ENCODE results near the gene GJA8.
"Not testable (repeated sequence)": the region's sequence is repeated elsewhere in the genome, so short reads cannot be mapped to it uniquely, and the experiment has no call there.

Gene GJA8

DNA sequence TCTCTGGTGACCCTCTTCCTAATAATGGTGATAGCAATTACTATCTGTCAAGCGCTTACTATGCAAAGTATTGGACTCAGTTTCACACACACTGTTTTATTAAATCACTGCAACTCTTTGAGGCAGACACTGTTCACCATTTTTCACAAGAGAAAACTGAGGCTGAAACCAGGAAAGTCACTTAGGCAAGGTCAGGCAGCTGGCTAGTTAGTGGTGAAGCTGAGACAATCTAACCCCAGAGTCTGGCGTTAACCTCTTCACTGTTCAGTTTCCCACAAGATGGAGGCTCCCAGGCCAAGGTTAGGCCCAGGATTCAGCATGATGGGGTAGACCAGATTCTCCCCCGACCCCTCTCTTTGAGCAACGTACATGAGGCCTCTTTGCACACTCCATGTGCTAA lies 4.8 kb upstream of the GJA8 start:
- H3K36me3 Mint-ChIP-seq: no peaks in the 10 kb centered on the region
- ATAC-seq (replicated peaks): no peak
- H3K4me1 Mint-ChIP-seq: no peaks in the 10 kb centered on the region
- H3K27ac Mint-ChIP-seq: no peak overlapping the region
- H3K9me3 Mint-ChIP-seq: no peaks in the 10 kb centered on the region
- DNase-seq: no peak
- peaks cover 9 to 12% of the 10 kb centered on the region in 2 donors for H3K27me3 Mint-ChIP-seq
- H3K4me3 Mint-ChIP-seq: no peak overlapping the region

DNA sequence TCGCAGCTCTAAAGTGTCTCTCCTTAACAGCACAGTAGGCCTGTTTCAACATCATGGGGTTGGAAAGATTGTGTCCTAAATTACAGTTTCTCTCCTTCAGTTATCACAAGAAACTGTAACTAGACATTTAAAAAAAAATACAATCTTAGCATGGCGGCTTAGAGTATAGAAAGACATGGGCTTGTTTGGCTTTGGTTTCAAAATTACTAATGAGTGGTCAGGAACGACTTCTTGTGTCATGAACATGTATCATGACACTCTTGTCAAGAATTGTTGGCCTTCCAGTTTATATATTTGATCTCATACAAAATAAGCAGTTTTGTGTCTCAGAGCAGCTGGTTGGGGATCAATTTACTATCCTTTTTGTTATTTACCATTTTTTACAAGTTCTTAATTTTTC lies 2.1 kb downstream of the GJA8 start:
- ATAC-seq (replicated peaks) (no peak), DNase-seq (no peak)
- no peak overlapping the region for H3K4me3 Mint-ChIP-seq
- H3K27ac Mint-ChIP-seq: no peak overlapping the region
- H3K36me3 Mint-ChIP-seq: no peaks in the 10 kb centered on the region
- H3K9me3 Mint-ChIP-seq: no peaks in the 10 kb centered on the region
- H3K27me3 Mint-ChIP-seq: peaks cover 16 to 20% of the 10 kb centered on the region in 2 donors
- no peaks in the 10 kb centered on the region for H3K4me1 Mint-ChIP-seq

DNA sequence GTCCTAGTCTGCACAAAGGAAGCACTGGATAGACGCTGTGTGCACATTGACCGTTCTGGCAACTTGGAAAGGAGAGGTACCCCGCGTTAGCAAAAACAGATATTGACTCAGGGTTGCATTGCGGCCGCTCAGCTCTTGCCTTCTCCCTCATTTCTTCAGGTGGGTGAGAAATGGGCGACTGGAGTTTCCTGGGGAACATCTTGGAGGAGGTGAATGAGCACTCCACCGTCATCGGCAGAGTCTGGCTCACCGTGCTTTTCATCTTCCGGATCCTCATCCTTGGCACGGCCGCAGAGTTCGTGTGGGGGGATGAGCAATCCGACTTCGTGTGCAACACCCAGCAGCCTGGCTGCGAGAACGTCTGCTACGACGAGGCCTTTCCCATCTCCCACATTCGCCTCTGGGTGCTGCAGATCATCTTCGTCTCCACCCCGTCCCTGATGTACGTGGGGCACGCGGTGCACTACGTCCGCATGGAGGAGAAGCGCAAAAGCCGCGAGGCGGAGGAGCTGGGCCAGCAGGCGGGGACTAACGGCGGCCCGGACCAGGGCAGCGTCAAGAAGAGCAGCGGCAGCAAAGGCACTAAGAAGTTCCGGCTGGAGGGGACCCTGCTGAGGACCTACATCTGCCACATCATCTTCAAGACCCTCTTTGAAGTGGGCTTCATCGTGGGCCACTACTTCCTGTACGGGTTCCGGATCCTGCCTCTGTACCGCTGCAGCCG lies 5.4 kb downstream of the GJA8 start:
- Mint-ChIP-seq H3K27me3 (peaks cover 14 to 23% of the 10 kb centered on the region in 2 donors), H3K4me1 (no peaks in the 10 kb centered on the region), H3K36me3 (no peaks in the 10 kb centered on the region), H3K9me3 (no peaks in the 10 kb centered on the region), H3K27ac (no peak overlapping the region), H3K4me3 (no peak overlapping the region)
- DNase-seq (no peak), ATAC-seq (replicated peaks) (no peak)

DNA sequence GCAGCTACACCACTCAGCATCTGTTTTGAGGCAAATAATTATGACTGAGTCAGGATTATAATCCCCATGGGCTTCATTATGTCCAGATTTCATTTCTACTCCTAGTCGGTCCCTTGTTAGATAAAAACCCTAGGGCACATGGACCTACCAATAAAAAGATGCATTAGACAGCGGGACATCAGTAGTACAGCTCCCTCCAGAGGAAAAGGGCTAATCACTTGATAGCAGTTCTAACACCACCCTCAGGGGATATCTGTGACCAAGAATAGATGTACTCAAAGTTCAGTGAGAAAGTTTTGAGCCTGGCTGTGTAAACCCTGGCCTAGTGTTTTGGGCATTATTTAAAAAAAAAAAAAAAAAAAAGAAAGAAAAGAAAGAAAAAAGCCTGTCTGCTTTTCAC lies 10.0 kb downstream of the GJA8 start:
- no peak overlapping the region for H3K27ac Mint-ChIP-seq
- DNase-seq (no peak), ATAC-seq (replicated peaks) (no peak)
- no peaks in the 10 kb centered on the region for H3K4me1 Mint-ChIP-seq
- H3K27me3 Mint-ChIP-seq: peaks cover 43 to 49% of the 10 kb centered on the region in 2 donors
- no peaks in the 10 kb centered on the region for H3K9me3 Mint-ChIP-seq
- H3K4me3 Mint-ChIP-seq: no peak overlapping the region
- H3K36me3 Mint-ChIP-seq: no peaks in the 10 kb centered on the region

DNA sequence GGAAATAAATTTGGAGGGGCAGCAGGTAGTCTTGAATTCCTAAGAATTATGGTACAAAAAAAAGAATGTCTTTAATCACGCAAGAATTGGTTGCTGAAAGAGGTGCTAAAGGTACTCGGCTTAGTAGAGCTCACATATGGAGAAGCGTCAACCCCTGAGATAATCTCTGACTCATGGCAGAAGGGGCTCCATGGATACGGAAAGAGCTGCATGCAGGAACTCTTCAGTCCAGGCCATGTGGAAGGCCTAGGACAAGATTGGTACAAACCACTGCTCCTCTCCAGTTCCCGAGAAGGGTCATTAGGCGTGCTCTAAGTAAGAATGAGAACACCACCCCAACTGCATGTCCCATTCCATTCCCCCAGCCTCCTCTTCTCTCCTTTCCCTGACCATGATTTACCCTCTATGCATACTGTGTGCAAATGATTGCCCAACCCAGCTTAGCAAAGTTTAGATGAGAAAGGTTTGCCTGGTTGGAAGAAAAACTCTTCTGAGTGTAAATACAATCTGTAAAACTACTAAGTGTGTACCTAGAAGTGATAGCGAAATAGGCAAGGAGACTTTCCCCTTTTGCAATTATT lies 10.9 kb downstream of the GJA8 start:
- no peak for ATAC-seq (replicated peaks)
- H3K27ac Mint-ChIP-seq: no peak overlapping the region
- no peaks in the 10 kb centered on the region for H3K4me1 Mint-ChIP-seq
- H3K36me3 Mint-ChIP-seq: no peaks in the 10 kb centered on the region
- peaks cover 41 to 47% of the 10 kb centered on the region in 2 donors for H3K27me3 Mint-ChIP-seq
- no peak overlapping the region for H3K4me3 Mint-ChIP-seq
- DNase-seq: no peak
- H3K9me3 Mint-ChIP-seq: no peaks in the 10 kb centered on the region

DNA sequence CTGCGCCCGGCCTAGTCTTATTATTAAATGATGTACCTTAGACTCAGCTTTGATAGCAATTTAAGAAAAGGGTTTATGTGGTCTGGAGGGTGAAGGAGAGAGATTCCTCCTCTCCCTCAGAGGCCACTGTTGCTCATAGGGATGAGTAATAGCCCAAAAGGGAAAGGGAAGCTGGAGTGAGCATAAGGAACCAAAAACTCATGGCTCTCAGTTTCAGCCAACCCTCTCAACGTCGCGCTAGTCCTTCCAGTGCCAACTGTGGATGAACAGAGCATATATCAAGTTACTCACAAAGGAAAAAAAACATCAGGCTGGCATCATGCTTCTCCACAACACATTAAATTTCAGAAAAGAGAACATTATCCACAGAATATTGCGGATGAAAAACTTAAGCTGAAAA lies 17.3 kb downstream of the GJA8 start:
- H3K4me1 Mint-ChIP-seq: no peaks in the 10 kb centered on the region
- H3K9me3 Mint-ChIP-seq: no peaks in the 10 kb centered on the region
- no peak for ATAC-seq (replicated peaks)
- H3K27me3 Mint-ChIP-seq: peaks cover 12 to 20% of the 10 kb centered on the region in 2 donors
- no peak overlapping the region for H3K27ac Mint-ChIP-seq
- H3K4me3 Mint-ChIP-seq: no peak overlapping the region
- no peak for DNase-seq
- no peaks in the 10 kb centered on the region for H3K36me3 Mint-ChIP-seq

DNA sequence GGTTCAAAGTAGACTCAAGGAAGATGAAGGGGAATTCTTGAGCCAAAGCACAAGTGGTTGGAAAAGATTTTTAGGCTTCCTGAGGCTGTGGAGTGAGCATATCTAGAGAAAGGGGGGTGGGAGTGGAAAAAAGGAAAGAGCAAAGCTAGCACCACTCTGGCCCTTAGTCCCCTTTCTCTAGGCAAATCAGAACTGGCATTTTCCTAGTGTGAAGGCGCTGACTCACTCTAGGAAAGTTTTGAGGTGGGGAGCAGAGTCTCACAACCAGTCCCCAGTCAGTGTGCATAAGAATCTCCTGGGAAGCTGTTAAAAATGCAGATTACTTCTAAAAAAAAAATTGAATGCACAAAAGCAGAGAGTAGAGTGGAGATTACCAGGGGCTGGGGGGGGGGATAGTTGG lies 22.2 kb downstream of the GJA8 start:
- ATAC-seq (replicated peaks) (no peak), DNase-seq (no peak)
- Mint-ChIP-seq H3K4me3 (no peak overlapping the region), H3K27ac (no peak overlapping the region), H3K27me3 (no peaks in the 10 kb centered on the region), H3K9me3 (no peaks in the 10 kb centered on the region), H3K36me3 (no peaks in the 10 kb centered on the region), H3K4me1 (peaks cover 0 to 2% of the 10 kb centered on the region in 2 donors)

DNA sequence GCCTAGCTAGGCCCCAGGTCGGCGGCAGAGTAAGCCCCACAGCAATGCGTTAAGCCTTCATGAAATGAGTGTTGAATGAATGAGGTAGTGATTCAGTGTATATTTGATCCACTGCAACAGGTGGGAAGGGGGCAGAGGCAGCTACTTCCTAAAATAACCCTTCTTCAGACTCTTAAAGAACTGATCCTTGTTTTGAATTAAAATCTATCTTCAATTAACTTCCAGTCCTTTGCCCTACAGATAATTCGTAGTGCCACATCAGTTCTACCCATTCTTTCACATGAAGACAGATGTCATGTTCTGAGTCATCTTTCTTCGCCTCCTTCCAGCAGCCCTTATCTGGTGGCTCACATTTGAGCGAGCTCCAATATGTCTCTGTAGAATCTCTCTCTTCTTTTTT lies 24.6 kb downstream of the GJA8 start:
- H3K4me1 Mint-ChIP-seq: peaks cover 6 to 13% of the 10 kb centered on the region in 2 donors
- not testable (repeated sequence) for ATAC-seq (replicated peaks); H3K4me3 Mint-ChIP-seq; H3K36me3 Mint-ChIP-seq; H3K27me3 Mint-ChIP-seq; H3K27ac Mint-ChIP-seq; DNase-seq; H3K9me3 Mint-ChIP-seq

DNA sequence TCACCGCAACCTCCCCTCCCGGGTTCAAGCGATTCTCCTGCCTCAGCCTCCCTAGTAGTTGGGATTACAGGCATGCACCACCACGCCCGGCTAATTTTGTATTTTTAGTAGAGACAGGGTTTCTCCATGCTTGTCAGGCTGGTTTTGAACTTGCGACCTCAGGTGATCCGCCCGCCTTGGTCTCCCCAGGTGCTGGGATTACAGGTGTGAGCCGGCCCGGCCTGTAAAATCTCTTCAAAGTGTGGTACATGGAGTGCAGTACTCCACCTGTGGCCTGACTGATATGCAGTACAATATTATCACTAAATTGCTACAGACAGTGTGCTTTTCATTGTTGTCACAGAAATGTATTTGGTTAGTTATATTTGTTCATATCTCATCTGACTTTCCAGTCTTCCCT lies 25.1 kb downstream of the GJA8 start:
- not testable (repeated sequence) for DNase-seq; H3K27ac Mint-ChIP-seq; H3K4me3 Mint-ChIP-seq; ATAC-seq (replicated peaks); H3K27me3 Mint-ChIP-seq; H3K9me3 Mint-ChIP-seq; H3K36me3 Mint-ChIP-seq
- peaks cover 6 to 13% of the 10 kb centered on the region in 2 donors for H3K4me1 Mint-ChIP-seq

DNA sequence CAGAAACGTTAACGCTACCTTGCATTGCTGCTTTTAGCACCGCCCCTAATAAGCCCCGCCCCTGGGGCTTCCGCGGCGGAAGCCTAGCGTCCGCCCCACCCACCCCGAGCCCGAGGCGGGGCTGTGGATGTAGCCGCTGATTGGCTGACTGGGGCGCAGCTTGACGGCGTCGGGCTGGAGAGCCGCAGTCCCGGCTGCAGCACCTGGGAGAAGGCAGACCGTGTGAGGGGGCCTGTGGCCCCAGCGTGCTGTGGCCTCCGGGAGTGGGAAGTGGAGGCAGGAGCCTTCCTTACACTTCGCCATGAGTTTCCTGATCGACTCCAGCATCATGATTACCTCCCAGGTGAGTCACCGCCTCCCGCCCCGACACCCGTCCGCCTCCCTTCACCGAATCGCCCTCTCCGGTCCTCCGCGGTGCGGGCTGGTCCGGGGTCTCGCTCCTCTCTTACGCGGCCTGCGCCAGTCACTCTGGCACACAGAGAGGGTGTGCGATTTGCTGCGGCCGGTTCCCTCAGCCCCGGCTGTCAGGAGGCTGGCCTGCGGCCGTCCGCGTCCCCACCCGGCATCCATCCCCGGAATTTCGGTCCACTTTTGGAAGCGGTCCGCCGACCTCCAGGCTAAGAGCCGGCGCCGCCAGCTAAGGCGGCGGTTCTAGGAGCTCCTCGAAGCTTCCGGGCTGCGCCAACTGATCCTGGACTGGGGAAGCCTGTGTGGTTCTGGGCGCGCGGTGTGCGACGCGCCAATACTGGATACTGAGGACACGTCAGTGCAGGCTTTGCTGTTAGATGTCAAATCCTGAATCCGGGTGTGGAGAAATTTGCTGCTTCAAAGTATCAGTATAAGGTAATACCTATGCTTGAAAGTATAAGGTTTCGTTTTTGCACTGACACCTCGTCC lies 25.9 kb downstream of the GJA8 start, which contains the start of gene GPR89B:
Gene GPR89B (plus strand): TSS at position 185 of the 897 bp plus-strand sequence. CDS start 117 bp downstream, at position 302.
- H3K9me3 Mint-ChIP-seq, H3K27me3 Mint-ChIP-seq: not testable (repeated sequence)
- H3K4me3 Mint-ChIP-seq: peak within 1 kb of the TSS; percentile 82 to 88
- ATAC-seq (replicated peaks) (peak; percentile 97 to 99), DNase-seq (peak; percentile 81)
- H3K27ac Mint-ChIP-seq: peak within 1 kb of the TSS; percentile 81
- H3K36me3 Mint-ChIP-seq: peaks cover 4 to 11% of the 10 kb centered on the region in 2 donors
- peaks cover 6 to 13% of the 10 kb centered on the region in 2 donors for H3K4me1 Mint-ChIP-seq

DNA sequence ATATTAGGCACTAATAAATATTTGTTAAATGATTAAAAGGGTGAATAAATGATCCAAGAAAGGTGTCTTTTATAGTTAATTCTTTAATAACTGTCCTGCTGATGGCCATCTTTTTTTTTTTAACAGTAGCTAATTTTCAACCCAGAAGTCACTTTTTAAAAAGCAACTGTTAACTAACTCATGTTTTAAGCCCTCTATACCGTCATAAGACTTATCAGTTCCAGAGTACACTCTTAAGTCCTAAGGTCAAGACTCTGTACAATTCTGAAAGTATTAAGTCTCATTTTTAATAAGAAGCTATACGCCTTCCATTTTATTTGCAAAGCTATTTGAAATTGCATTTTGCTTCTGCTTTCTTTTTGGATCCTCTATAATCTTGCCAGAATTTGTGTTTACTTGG lies 28.5 kb downstream of the GJA8 start:
- H3K27me3 Mint-ChIP-seq; ATAC-seq (replicated peaks); DNase-seq; H3K27ac Mint-ChIP-seq; H3K4me3 Mint-ChIP-seq; H3K9me3 Mint-ChIP-seq: not testable (repeated sequence)
- H3K36me3 Mint-ChIP-seq: peaks cover 6 to 14% of the 10 kb centered on the region in 2 donors
- peaks cover 6 to 13% of the 10 kb centered on the region in 2 donors for H3K4me1 Mint-ChIP-seq

DNA sequence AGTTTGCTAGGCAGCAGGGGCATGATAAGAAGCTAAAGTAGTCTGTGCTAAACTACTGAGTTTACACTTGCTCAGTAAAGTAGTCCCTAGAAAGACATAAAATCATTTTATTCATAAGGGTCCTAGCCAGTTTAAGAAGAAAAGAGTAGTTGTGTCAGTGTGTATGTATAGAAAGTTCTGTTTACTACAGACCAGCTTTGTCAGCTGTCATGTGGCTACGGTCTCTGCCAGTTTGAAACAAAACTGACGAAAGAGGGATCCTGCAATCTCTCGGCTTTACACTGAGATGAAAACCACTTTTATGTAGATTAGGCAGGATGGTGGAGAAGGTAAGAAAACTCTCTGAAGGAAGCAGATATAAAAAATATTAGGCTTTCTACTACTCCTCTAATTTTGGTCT lies 32.7 kb downstream of the GJA8 start:
- H3K27ac Mint-ChIP-seq; DNase-seq; H3K4me3 Mint-ChIP-seq; H3K4me1 Mint-ChIP-seq; ATAC-seq (replicated peaks); H3K27me3 Mint-ChIP-seq; H3K9me3 Mint-ChIP-seq: not testable (repeated sequence)
- peaks cover 9 to 14% of the 10 kb centered on the region in 2 donors for H3K36me3 Mint-ChIP-seq

DNA sequence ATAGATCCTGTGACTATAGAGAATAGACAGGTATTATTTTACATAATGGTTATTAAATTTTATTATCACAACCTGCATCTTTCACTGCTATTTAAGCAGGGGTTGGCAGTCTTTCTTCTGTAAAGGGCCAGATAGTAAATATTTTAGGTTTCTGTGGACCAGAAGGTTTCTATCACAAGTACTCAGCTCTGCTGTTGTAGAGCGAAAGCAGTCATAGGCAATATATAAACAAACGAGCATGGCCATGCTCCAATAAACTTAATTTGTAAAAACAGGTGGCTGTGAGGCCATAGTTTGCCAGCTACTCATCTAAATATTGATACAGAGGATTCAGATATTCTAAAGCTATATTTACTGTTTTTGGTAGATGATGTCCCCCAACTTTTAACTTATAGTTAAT lies 37.9 kb downstream of the GJA8 start:
- DNase-seq; H3K9me3 Mint-ChIP-seq; H3K4me1 Mint-ChIP-seq; H3K27ac Mint-ChIP-seq; H3K27me3 Mint-ChIP-seq; H3K4me3 Mint-ChIP-seq; ATAC-seq (replicated peaks); H3K36me3 Mint-ChIP-seq: not testable (repeated sequence)

DNA sequence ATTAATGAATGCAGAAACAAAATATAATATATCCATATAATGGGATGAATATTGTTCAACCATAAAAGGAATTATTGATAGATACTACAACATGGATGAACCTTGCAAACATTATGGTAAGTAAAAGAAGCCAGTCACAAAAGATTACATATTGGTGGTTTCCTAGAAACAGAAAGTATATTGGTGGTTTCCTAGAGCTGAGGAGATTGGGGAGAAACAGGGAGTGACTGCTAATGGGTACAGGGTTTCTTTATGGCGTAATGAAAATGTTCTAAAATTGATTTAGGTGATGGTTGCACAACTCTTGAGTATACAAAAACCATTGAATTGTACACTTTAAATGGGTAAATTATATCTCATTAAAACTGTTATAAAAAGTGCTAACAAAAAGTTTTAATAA lies 40.0 kb downstream of the GJA8 start:
- not testable (repeated sequence) for H3K27me3 Mint-ChIP-seq; H3K27ac Mint-ChIP-seq; H3K36me3 Mint-ChIP-seq; H3K9me3 Mint-ChIP-seq; ATAC-seq (replicated peaks); DNase-seq; H3K4me1 Mint-ChIP-seq; H3K4me3 Mint-ChIP-seq
